Measurements from ENCODE around the gene PHOX2A.

The PHOX2A gene

DNA sequence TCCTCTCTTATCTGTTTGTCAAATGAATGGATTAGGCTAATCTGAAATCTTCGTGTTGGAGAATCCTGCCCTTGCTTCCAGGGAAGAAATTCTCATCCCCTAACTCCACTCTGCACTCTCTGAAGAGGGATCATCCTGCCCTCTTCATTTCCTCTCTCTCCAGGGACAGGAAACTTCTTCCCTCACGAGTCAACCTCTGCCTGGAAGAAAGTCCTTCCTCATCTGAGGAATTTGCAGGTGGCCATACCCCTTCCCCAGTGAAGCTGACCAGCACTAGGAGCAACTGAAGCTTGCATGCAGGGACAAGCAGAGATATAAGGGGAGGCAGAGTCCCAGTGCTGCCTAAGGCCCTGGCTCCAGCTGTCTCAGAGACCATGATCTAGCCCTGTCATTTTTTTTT is 3.6 kb upstream of the PHOX2A start:
- no peak for DNase-seq

DNA sequence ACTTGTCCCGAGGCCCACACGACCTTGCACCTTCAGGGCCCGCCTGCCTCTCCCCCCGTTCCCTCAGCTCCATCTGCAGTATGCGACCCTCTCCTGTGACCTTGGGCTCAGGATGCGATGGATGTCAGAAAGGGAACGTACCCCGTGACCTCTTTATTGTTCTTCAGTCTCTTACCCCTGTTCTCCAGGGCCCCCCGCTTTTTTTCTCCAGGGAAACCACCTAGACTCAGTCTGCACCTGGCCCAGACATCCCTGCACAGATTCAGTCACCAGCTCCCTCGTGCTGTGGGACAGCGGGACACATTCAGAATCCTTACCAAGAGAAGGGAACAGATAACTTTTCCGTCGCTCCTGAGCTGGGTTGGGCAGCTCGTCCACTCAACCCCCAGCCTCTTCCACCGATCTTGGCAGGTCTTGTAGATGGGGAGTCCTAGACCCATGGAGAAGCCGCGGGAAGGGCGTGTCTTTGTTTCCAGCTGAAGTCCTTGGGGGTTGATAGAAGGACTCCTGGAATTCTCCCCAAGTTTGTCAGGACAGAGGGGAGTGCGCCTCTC is 1.4 kb upstream of the PHOX2A start:
- DNase-seq = no peak

DNA sequence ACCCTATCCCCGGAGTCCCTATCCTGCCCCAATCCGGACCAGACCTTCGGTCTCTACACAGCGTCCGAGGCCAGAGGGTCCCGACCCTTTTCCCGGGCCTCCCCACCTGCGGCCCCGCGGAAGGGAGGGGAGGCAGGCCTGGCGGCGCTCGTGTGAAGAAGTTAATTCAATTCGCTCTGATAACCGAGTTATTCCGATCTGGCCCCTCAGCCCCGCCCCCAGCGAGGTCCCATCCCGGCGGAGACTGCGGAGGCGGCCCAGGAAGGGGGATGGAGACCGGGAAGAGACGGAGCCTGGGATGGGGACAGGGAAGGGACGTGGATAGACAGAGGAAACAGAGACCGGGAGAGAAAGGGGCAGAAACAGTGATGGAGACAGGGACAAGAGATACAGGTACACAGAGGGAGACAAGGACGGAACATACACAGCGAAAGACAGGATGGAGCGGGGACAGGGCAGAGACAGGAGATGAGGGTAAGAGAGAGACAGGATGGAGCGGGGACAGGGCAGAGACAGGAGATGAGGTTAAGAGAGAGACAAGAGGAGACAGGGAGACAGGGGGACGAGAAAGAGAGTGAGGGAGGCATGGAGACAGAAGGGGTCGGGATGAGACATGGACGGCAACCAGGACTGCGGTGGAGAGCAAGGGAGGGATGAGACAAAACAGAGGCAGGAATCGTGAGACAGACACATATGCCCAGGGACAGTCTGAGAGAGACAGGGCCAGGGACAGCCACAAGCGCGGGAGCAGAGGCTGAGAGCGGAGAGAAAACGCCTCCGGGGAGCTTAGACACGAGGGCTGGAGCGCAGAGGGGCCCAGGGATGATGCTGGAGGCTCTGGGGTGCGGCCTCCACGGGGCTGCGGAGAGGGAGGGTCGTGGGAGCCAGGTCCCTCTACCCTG is 636 bp upstream of the PHOX2A start:
- DNase-seq = no peak

DNA sequence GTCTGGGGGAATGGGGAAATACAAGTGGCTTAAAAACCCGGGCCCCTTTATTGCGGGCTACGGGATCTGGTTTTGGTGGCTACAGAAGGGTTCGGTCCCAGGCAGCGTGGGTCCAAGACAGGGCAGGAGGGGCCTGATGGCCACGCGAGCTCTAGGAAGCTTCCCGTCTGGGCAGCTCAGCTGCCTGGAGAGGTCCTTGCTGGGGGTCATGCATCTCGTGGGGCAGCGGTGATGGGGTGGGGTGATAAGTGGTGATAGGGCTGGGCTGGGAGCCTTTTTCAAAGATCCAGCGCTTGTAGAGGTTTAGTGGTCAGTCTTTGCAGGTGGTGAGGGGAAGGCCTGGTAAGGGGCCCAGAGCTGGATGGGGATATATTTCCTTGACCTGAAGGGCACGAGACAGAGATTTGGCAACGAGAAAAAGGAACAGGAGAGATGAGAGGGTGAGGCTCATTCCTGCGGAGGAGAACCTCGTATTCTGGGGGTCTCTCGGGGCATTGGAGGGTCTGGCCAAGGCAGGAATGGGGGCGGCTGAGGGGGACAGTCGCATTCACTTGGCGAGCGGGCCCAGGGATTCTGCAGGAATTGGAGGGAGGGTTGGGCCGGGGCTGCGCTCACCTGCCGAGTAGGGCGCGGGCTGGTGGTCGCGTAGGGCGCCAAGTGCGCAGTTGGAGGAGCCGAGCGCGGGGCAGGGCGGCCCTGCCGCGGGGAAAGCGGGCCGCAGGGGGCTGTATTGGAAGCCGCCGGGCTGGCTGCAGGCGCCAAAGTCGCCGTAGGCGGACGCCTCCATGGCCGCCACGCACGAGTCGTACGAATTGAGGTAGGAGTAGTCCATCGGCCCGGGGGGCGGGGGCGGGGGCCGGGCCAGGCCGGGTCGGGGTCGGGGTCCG is 560 bp downstream of the PHOX2A start:
- DNase-seq = no peak

DNA sequence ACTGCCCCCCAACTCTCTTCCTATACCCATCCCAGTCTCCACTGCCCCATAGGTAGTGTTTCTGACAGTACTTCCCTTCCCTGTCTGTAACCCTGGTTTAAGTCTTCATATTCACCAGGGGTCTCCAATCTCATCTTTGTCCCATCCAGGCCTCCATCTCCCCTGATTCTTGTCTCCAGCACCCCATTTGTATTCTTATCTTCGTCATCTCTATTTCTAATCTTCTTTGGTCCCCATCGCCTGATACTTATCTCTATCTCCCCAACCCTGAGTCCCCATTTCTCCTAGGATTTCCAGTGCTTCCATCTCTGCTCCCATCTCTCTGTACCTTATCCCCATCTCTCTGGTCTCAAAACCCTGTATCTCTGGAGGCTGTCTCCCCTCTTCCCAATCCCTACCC is 1.8 kb downstream of the PHOX2A start:
- no peak for DNase-seq

DNA sequence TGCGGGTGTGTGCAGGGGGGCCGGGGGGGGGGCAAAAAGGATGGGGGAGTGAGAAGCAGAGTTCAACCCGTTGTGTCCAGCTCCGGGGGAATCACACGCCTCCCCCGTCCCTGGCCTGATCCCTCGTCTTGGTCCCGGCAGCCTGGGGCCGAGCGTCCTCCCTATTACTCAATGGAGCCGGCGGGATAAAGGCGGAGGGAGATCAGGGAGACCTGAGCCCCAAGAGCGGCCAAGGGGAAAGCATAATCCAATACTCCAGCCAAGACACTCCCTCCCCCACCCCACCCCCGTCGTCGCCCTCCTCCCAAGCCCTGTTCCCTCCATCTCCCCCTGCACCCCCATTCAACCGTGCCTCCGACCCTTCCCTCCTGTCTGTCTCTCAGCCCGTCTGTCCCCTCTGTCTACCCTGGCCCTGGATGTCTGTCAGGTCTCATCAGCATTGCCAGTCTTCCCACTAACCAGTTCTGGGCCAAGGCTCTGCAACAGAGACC is 2.6 kb downstream of the PHOX2A start:
- DNase-seq = no peak

DNA sequence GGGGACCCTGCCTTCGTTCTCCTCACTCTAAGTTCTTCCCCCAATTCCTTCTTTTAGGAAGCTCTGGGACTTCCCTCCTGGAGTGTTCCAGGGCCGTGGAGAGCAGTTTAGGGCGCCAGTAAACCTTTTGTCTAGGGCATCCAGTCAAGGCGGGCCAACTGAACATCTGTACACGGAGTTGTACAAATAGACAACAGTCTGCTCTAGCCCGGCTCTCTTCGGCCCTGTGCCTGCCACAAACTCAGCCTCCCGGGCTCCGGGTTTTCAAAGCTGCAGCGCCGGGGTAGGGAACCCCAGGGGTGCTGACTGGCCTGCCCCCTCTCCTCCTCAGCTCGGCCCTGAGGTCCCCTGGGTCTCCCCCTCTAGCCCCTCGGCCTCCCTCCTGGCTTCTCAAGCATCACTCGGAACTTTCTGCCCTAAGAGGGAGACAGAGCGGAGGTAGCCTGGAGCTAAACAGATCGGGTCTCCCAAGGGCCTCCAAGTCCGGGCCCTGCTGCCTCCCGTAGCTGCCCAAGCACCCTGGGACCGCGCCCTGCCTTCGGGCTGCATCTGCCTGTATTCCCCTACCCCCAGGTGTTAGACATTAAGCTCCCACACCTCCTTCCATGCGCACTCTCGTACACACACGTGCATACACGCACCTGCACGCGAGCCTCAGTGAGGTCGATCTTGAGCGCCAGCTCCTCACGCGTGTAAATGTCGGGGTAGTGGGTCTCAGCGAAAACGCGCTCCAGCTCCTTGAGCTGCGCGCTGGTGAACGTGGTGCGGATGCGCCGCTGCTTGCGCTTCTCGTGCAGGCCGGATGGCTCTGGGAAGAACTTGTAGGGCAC is 3.3 kb downstream of the PHOX2A start:
- peak; percentile 16 for DNase-seq

DNA sequence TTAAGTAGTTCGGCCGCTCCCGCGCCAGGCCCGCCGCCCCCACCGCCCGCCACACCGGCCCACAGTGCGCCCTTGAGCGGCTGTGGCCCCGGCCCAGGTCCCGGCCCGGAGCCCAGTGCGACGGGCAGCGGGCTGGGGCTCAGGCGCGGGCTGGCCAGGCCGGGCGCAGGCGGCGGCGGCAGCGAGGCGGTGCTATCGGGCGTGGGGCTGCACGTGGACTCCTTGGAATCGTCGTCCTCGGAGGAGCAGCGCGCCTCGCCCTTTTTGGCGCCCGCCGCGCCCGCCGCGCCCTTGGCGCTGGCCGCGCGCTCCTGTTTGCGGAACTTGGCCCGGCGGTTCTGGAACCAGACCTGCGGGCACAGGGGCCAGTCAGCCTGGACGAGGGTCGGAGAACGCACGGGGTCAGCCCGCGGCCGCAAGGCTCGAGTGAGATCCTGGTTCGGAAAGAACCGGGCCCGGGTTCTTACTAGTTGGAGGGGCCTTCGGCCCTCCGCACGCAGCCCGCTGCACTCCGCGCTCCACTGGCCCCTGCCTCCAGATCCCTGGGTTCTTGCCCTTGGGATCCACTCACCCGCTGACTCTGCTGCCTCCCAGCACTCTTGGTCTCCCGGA is 4.0 kb downstream of the PHOX2A start:
- no peak for DNase-seq

DNA sequence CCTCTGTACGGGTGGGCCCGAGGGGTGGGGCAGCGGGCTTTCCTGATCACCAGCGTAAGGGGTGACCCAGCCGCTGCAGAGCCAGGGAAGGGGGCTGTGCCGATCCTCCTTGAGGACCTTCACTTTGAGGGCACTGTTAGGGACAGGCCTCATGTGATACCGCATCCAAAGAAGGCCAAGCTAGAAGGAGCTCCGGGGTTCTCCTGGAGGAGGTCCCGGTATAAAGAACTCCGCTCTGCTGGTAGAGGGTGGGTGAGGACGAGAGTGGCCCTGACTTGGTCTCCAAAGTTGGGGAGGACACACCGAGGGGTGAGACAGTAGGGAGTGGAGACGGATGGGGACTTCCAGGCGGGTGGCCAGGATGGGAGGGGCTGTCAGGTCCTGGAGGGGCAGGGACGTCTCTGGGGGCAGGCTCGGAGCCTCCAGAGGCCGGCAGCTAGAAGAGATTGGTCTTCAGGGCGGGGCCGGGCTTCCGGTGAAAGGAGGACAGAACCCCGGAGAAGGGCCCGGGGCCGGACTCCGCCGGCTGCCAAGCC is 4.6 kb downstream of the PHOX2A start:
- DNase-seq = no peak

DNA sequence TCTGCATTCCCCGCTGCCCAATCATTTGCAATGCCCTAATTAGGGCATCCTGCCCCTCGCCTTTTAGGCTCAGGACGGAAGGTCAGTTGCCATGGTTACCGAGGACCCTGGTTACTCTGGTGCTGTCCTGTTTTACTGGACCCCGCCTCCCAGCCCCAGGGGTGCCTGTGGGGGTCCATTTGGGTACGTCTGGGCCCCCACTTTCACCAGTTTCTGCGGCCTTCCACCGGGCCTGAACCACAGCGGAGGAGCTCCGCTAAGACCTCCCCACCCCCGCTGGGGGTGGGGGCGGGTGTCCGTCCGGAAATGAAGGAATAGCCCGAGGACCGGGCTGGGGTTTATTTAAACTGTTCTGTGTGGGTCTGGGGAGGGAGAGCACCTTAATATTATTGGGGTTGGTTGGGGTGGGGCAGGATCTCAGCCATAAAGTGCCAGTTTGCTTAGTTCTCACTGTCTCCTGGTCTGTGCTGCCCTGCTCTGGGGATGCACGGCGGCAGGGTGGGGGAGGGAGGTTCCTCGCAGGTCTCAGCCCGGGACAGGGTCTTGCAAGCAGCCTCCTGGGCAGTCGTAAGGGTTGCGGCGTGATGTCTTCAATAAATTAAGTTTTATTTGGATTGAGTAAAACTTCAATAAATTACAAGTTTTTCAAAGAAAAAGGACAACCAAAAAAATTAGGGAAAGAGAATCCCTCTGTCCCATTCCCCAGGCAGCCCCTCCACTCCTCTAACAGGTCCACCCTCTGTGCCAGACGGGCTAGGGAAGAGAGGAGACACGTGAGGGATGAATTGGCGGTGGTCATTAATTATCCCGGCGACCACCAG is 5.3 kb downstream of the PHOX2A start:
- no peak for DNase-seq

DNA sequence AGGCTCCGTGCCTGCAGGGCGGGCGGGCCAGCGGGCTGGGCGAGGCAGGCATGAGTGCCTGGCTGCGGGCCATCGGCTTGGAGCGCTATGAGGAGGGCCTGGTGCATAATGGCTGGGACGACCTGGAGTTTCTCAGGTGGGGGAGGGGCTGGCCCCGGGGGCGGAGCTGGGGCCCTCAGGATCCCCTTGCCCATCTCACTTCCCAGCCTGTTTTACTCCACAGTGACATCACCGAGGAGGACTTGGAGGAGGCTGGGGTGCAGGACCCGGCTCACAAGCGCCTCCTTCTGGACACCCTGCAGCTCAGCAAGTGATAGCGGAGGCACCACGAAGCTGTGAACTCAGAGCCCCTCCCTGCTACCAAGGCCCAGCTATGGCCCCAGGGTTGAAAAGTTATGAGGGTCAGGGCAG is 5.9 kb downstream of the PHOX2A start:
- DNase-seq = peak; percentile 28

DNA sequence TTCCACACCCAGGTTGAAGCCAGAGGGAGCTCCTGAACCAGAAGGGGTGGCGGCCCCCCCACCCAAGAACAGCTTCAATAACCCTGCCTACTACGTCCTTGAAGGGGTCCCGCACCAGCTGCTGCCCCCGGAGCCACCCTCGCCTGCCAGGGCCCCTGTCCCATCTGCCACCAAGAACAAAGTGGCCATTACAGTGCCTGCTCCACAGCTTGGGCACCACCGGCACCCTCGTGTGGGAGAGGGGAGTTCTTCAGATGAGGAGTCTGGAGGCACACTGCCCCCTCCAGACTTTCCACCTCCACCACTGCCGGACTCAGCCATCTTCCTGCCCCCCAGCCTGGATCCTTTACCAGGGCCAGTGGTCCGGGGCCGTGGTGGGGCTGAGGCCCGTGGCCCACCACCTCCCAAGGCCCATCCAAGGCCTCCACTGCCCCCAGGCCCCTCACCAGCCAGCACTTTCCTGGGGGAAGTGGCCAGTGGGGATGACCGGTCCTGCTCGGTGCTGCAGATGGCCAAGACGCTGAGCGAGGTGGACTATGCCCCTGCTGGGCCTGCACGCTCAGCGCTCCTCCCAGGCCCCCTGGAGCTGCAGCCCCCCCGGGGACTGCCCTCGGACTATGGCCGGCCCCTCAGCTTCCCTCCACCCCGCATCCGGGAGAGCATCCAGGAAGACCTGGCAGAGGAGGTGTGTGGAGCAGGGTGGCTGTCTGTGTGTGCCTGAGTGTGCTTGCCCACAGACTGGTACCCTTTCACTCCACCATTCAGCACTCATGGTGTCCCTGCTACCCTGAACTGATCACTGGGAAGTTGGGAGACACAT is 6.7 kb downstream of the PHOX2A start:
- DNase-seq = no peak

DNA sequence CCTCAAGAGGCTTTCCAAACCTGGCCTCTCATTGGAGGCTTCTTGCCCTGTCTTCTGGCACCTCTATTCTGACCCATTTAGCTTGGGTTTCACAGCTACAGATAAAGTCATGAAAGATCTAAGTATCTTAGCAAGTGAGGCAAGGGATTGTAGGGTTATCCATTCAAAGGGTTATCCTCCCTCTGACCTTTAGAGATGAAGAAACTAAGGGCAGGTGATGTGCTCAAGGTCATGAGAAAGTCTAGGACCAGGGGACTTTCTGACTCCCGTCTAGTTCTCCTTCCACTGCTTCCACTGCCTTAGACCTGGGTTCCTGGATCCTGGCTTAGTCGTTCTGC is 7.2 kb downstream of the PHOX2A start:
- DNase-seq = no peak

DNA sequence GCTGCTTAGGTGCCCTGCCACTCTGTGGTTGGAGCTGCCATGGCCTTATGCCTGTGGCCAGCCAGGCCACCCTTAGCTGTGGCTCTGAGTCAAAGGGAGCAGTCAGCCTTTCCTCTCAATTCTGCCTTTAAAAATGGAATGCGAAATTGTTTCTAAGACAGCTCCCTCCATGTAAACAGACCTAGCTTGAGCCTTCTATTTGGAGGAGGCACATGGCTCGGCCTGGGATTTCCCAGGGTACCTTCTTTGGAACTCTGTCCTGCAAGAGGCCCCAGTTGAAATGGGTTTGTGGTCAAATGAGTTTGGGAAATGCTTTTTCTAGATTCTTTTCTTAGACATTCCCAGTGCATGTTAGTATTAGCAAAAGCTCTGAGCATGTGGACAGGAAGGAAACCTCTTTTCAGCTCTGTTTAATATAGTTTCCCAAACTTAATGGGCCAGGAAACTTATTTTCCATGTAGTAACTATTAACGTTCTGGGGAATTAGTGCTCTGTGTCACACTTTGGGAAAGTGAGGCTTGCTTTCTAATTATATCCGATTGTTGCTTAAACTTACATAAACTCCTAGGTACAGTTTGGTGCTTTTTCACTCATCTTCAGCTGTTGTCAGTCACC is 7.8 kb downstream of the PHOX2A start:
- no peak for DNase-seq

DNA sequence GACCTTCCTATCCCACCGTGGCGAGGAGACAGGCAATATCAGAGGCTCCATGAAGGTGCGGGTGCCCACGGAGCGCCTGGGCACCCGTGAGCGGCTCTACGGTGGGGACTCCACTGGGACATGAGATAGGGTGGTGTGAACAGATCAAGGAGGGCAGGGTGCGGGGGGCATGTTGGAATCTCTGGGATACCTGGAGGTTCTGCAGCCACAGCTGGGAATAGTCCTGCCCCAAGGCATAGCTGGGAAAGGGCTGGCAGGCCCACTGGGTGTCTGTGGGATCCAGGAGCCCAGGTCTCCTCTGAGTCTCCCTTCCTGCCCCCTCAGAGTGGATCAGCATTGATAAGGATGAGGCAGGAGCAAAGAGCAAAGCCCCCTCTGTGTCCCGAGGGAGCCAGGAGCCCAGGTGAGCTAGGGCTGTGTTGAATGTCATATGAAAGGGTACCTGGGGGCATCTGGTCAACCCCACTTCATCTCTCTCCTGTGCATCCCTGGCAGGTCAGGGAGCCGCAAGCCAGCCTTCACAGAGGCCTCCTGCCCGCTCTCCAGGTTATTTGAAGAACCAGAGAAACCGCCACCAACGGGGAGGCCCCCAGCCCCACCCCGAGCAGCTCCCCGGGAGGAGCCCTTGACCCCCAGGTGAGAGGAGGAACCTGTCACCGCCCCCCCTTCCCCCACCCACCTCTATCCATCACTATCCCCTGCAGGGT is 8.5 kb downstream of the PHOX2A start:
- DNase-seq = no peak

DNA sequence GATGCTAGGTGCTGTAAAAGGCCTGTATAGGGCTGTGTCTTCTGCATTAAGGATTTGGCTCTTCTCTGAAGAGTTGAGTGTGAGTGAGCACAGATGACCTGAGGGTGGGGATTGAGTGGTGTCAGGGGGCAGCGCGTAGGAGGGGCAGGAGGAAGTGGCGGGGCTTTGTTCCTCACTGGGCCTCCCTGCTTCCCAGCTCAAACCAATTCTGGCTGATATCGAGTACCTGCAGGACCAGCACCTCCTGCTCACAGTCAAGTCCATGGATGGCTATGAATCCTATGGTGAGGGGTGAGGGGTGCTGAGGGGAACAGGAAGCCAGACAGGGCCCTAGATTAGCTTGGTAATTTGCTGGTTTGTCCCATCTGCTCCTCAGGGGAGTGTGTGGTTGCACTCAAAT is 9.1 kb downstream of the PHOX2A start:
- no peak for DNase-seq

DNA sequence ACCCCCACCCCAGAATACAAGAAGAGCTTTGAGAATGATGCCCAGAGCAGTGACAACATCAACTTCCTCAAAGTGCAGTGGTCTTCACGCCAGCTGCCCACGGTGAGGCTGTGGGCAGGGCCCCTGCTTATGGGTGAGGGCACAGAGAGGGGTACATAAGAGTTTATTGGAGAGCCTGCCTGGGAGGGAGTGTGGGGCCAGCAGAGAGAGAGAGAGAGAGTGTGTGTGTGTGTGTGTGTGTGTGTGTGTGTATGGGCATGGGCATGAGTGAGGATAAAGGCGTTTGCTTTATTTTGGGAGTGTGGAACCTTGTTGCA is 9.5 kb downstream of the PHOX2A start:
- no peak for DNase-seq

DNA sequence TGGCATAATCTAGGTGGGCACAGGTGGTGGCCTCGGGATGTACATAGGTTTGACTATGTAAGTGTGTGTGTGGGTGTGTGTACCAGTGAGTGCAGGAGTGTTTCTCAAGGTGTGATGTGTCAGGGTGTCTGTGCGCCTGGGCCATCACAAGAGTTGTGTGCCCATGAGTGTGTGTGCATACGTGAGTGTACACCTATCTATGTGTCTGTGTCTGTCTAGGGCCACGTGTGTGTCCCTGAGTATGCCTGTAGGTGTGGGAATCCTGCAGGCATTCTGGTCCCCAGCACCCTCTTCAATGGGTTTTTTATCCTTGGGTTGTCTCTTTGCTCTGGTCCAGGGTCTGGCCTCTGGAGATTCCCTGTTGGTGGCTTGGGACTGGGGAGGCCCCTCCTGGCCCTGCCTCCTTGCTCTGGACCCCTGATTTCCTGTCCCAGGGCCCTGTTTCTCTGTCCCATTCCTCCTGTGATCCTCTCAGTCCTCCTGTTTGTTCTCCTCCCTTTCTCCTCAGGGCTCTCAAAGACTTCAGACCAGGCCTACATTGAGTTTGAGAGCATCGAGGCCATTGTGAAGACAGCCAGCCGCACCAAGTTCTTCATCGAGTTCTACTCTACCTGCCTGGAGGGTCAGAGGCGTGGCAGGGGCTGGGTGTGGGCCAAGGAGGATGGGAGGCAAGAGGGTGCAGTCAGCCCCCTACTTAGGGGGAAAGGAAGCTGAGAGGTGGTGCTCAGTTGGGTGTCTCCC is 10.0 kb downstream of the PHOX2A start:
- no peak for DNase-seq
